Embryonic facial prominence (tissue), 1 donor: ENCODE measurements around the gene TPSAB1.
"Not testable (repeated sequence)": the region's sequence is repeated elsewhere in the genome, so short reads cannot be mapped to it uniquely, and the experiment has no call there.

Source experiments
- DNase-seq: peaks from one replicate; pipeline ENCODE4 v3.0.0-alpha.2; 2016; ENCODE audit errors: extremely low spot score

The TPSAB1 gene

GRCh38 chr16:1223355-1224214 is 16.9 kb upstream of the TPSAB1 start:
- no peak for DNase-seq

GRCh38 chr16:1224558-1224957 is 15.9 kb upstream of the TPSAB1 start:
- DNase-seq, result no peak

- DNase-seq, result no peak
Measured at GRCh38 chr16:1225051-1225451, 15.5 kb upstream of the TPSAB1 start, which contains the start of gene TPSG1. TPSG1 (minus strand) TSS chr16:1225268; CDS start chr16:1225252, 16 bp downstream.

GRCh38 chr16:1225728-1226311 is 14.7 kb upstream of the TPSAB1 start:
- DNase-seq, result not testable (repeated sequence)

- not testable (repeated sequence) for DNase-seq
Measured at GRCh38 chr16:1226692-1227091, 13.8 kb upstream of the TPSAB1 start.

- not testable (repeated sequence) for DNase-seq
Measured at GRCh38 chr16:1228227-1228626, 12.3 kb upstream of the TPSAB1 start.

- not testable (repeated sequence) for DNase-seq
Measured at GRCh38 chr16:1229476-1229875, 11.0 kb upstream of the TPSAB1 start.

GRCh38 chr16:1230084-1230470 is 10.4 kb upstream of the TPSAB1 start, which contains the start of gene TPSB2:
TPSB2 (minus strand) TSS chr16:1230184; CDS start chr16:1229951, 233 bp downstream.
- not testable (repeated sequence) for DNase-seq

GRCh38 chr16:1230471-1231212 is 9.9 kb upstream of the TPSAB1 start:
- DNase-seq, result not testable (repeated sequence)

- DNase-seq, result not testable (repeated sequence)
Measured at GRCh38 chr16:1231301-1231700, 9.2 kb upstream of the TPSAB1 start.

GRCh38 chr16:1232049-1232748 is 8.3 kb upstream of the TPSAB1 start:
- DNase-seq, result not testable (repeated sequence)

GRCh38 chr16:1236659-1237058 is 3.8 kb upstream of the TPSAB1 start:
- DNase-seq, result not testable (repeated sequence)

GRCh38 chr16:1237990-1238389 is 2.5 kb upstream of the TPSAB1 start:
- no peak for DNase-seq

GRCh38 chr16:1238909-1239308 is 1.6 kb upstream of the TPSAB1 start:
- not testable (repeated sequence) for DNase-seq

- DNase-seq, result not testable (repeated sequence)
Measured at GRCh38 chr16:1239575-1239974, 930 bp upstream of the TPSAB1 start.

- DNase-seq, result not testable (repeated sequence)
Measured at GRCh38 chr16:1241081-1241480, 576 bp downstream of the TPSAB1 start.

- DNase-seq, result not testable (repeated sequence)
Measured at GRCh38 chr16:1243363-1243762, 2.9 kb downstream of the TPSAB1 start.

GRCh38 chr16:1243907-1244850 is 3.7 kb downstream of the TPSAB1 start:
- DNase-seq, result not testable (repeated sequence)

GRCh38 chr16:1244881-1245280 is 4.4 kb downstream of the TPSAB1 start:
- no peak for DNase-seq

- DNase-seq, result no peak
Measured at GRCh38 chr16:1245452-1246020, 5.0 kb downstream of the TPSAB1 start.
